ENCODE results near the gene MCRIP2. TPM values are rescaled to one million over a fixed set of nuclear protein-coding genes. Genes with fewer than 3 reads are reported as not detected.

The MCRIP2 gene
- total RNA-seq, 4 donors from 2014 or later: 17.3 to 35.6 (median 28.1) TPM

- Histone ChIP-seq H3K4me1 (peaks cover 62 to 88% (median 75%) of the 10 kb centered on the region in 3 donors), H3K36me3 (peaks cover 11 to 31% (median 15%) of the 10 kb centered on the region in 3 donors), H3K4me3 (peak overlapping the region; percentile 69 to 98 (median 88)), H3K27me3 (peaks cover 0 to 22% (median 0%) of the 10 kb centered on the region in 4 donors), H3K27ac (peak overlapping the region; percentile 90 to 97 (median 94)), H3K9me3 (no peaks in the 10 kb centered on the region)
- DNase-seq: no peak
- no peak for TF ChIP-seq POLR2A (IDR thresholded peaks at IDR 0.05)
- TF ChIP-seq CTCF (IDR thresholded peaks at IDR 0.05): no peak
- WGBS, 2 donors: 40 to 52% methylated on average over 2 to 18 of the region's 44 CpGs
- intact Hi-C loops (cut with DNase I): no loop called here
Observed at GRCh38 chr16:680967-681745, 39.5 kb downstream of the MCRIP2 start.

- H3K27ac ChIP-seq: peak overlapping the region in 2 of 4 donors; percentile 22 to 93
Observed at GRCh38 chr16:681746-682427, 40.3 kb downstream of the MCRIP2 start.

GRCh38 chr16:682493-683395, 41.1 kb downstream of the MCRIP2 start:
- H3K27me3 ChIP-seq: peaks cover 0 to 6% (median 0%) of the 10 kb centered on the region in 4 donors
- H3K36me3 ChIP-seq: peaks cover 17 to 47% (median 19%) of the 10 kb centered on the region in 3 donors
- DNase-seq: no peak
- no peaks in the 10 kb centered on the region for H3K9me3 ChIP-seq
- no peak for TF ChIP-seq POLR2A (IDR thresholded peaks at IDR 0.05)
- TF ChIP-seq CTCF (IDR thresholded peaks at IDR 0.05): no peak
- peaks cover 51 to 80% (median 61%) of the 10 kb centered on the region in 3 donors for H3K4me1 ChIP-seq
- WGBS, 2 donors: 67 to 76% methylated on average over 7 to 12 of the region's 36 CpGs
- peak overlapping the region in 3 of 4 donors; percentile 83 to 88 (median 85) for H3K27ac ChIP-seq
- H3K4me3 ChIP-seq: peak overlapping the region; percentile 55 to 88 (median 65)
- intact Hi-C loops (cut with DNase I): no loop called here

More at GRCh38 chr16:681746-682427, 40.3 kb downstream of the MCRIP2 start:
- Histone ChIP-seq H3K4me1 (peaks cover 54 to 88% (median 67%) of the 10 kb centered on the region in 3 donors), H3K4me3 (peak overlapping the region in 2 of 4 donors; percentile 95 to 98), H3K36me3 (peaks cover 15 to 38% (median 16%) of the 10 kb centered on the region in 3 donors), H3K9me3 (no peaks in the 10 kb centered on the region), H3K27me3 (peaks cover 0 to 15% (median 0%) of the 10 kb centered on the region in 4 donors)
- DNase-seq: no peak
- WGBS, 2 donors: 50 to 55% methylated on average over 10 to 17 of the region's 28 CpGs
- intact Hi-C loops (cut with DNase I): no loop called here
- TF ChIP-seq CTCF (IDR thresholded peaks at IDR 0.05): no peak
- no peak for TF ChIP-seq POLR2A (IDR thresholded peaks at IDR 0.05)

GRCh38 chr16:683396-684070, 41.9 kb downstream of the MCRIP2 start:
- peaks cover 52 to 80% (median 57%) of the 10 kb centered on the region in 3 donors for H3K4me1 ChIP-seq
- H3K36me3 ChIP-seq: peaks cover 17 to 53% (median 19%) of the 10 kb centered on the region in 3 donors
- intact Hi-C loops (cut with DNase I): no loop called here
- peak overlapping the region; percentile 83 to 91 (median 86) for H3K27ac ChIP-seq
- H3K27me3 ChIP-seq: no peaks in the 10 kb centered on the region
- TF ChIP-seq CTCF (IDR thresholded peaks at IDR 0.05) (no peak), POLR2A (IDR thresholded peaks at IDR 0.05) (no peak)
- 13 to 29% methylated on average over 9 to 10 of the region's 57 CpGs for WGBS, 2 donors
- H3K4me3 ChIP-seq: peak overlapping the region; percentile 55 to 88 (median 65)
- H3K9me3 ChIP-seq: no peaks in the 10 kb centered on the region
- no peak for DNase-seq

Data from esophagus squamous epithelium (tissue), 5 donors.